Small intestine (tissue), 16 donors: ENCODE results near the gene ZNRF3. TPM values are rescaled to one million over a fixed set of nuclear protein-coding genes. Genes with fewer than 3 reads are reported as not detected.
"Not testable (repeated sequence)": the region's sequence is repeated elsewhere in the genome, so short reads cannot be mapped to it uniquely, and the experiment has no call there.

Source experiments
- DNase-seq, 2 donors: peaks; one replicate each; pipeline versions ENCODE4 v3.0.0 to v3.0.0-alpha.2; 2013
- FAIRE-seq: peaks from 2 replicates; lab custom pipeline; 2012; peaks lifted over from hg19 to GRCh38; lab: Jason Lieb, UNC
- H3K27ac ChIP-seq, 3 donors: one replicate each; pipeline ENCODE4 v1.5.1; 2013; ENCODE audit warnings: low read length in 2 of 3, mild to moderate bottlenecking in 2 of 3, control low read depth in 1 of 3, inconsistent platforms in 1 of 3, low read depth in 1 of 3, moderate library complexity in 1 of 3
- H3K27me3 ChIP-seq, 3 donors: one replicate each; pipeline ENCODE4 v1.6.1; 2013; ENCODE audit warnings: low read length in 3 of 3, inconsistent platforms in 1 of 3; ENCODE audit not compliant: control insufficient read depth in 3 of 3, insufficient read depth in 3 of 3
- H3K36me3 ChIP-seq, 3 donors: one replicate each; pipeline ENCODE4 v1.6.1; 2013; ENCODE audit warnings: low read length in 3 of 3, inconsistent platforms in 1 of 3, low read depth in 1 of 3, mild to moderate bottlenecking in 1 of 3, moderate library complexity in 1 of 3; ENCODE audit not compliant: control insufficient read depth in 3 of 3, insufficient read depth in 2 of 3
- H3K4me1 ChIP-seq, 3 donors: one replicate each; pipeline ENCODE4 v1.6.1; 2013; ENCODE audit warnings: low read length in 2 of 3, inconsistent platforms in 1 of 3, low read depth in 1 of 3, mild to moderate bottlenecking in 1 of 3, moderate library complexity in 1 of 3; ENCODE audit not compliant: control insufficient read depth in 3 of 3, insufficient read depth in 2 of 3
- H3K4me3 ChIP-seq, 3 donors: one replicate each; pipeline ENCODE4 v1.5.1; 2013; ENCODE audit warnings: low read length in 3 of 3, control low read depth in 1 of 3, inconsistent platforms in 1 of 3, low read depth in 1 of 3, mild to moderate bottlenecking in 1 of 3, moderate library complexity in 1 of 3
- H3K9me3 ChIP-seq, 2 donors: one replicate each; pipeline ENCODE4 v1.6.1; 2013; ENCODE audit warnings: low read depth in 1 of 2, low read length in 1 of 2; ENCODE audit not compliant: control insufficient read depth in 2 of 2, insufficient read depth in 1 of 2
- WGBS, 3 donors: extraction: QIAGEN DNeasy Blood & Tissue Kit; methylation state at CpG; one replicate each; pipeline ENCODE4 v1.1.7; 2013; 5-methylcytosine and 5-hydroxymethylcytosine counted together
- long read RNA-seq, 10 donors: transcript quantifications; one replicate each; lab custom pipeline, GENCODE V29; 2026
- polyA plus RNA-seq, 4 donors: library from polyadenylated mRNA; stranded (reverse) in 3 of 4; unstranded in 1 of 4; fragments of 200-250 nt in 3 of 4; fragments of 120-200 nt in 1 of 4; gene quantifications; one replicate each; pipeline versions ENCODE4 v1.2.1 to v1.2.3, GENCODE V29; 2013
- donor health status: healthy with polysubstance abuse.
- donor health status: control.
- donor health status: control.
- donor health status: Bipolar disorder and iron deficiency.
- donor health status: healthy.

ZNRF3 gene
- 1 to 10 TPM in 2 of 4 donors, under 1 TPM in 2; 0.22 to 9.1 (median 4.2) TPM for polyA plus RNA-seq
- long read RNA-seq, donor 1, full-length matches to known transcripts: 2 of 23 reads
- long read RNA-seq, donor 1, partial matches to known transcripts: 21 of 23 reads
- long read RNA-seq, donor 1, other reads (novel, unspliced or antisense): 0 of 23 reads
- long read RNA-seq, donor 2: 0 reads
- long read RNA-seq, donor 3: 0 reads
- long read RNA-seq, donor 4: 0 reads
- long read RNA-seq, donor 5, full-length matches to known transcripts: 1 of 1 reads
- long read RNA-seq, donor 5, partial matches to known transcripts: 0 of 1 reads
- long read RNA-seq, donor 5, other reads (novel, unspliced or antisense): 0 of 1 reads
- long read RNA-seq, donor 6, full-length matches to known transcripts: 1 of 1 reads
- long read RNA-seq, donor 6, partial matches to known transcripts: 0 of 1 reads
- long read RNA-seq, donor 6, other reads (novel, unspliced or antisense): 0 of 1 reads
- long read RNA-seq, donor 7, full-length matches to known transcripts: 2 of 2 reads
- long read RNA-seq, donor 7, partial matches to known transcripts: 0 of 2 reads
- long read RNA-seq, donor 7, other reads (novel, unspliced or antisense): 0 of 2 reads
- long read RNA-seq, donor 8: 0 reads
- long read RNA-seq, donor 9: 0 reads
- long read RNA-seq, donor 10: 0 reads

DNA sequence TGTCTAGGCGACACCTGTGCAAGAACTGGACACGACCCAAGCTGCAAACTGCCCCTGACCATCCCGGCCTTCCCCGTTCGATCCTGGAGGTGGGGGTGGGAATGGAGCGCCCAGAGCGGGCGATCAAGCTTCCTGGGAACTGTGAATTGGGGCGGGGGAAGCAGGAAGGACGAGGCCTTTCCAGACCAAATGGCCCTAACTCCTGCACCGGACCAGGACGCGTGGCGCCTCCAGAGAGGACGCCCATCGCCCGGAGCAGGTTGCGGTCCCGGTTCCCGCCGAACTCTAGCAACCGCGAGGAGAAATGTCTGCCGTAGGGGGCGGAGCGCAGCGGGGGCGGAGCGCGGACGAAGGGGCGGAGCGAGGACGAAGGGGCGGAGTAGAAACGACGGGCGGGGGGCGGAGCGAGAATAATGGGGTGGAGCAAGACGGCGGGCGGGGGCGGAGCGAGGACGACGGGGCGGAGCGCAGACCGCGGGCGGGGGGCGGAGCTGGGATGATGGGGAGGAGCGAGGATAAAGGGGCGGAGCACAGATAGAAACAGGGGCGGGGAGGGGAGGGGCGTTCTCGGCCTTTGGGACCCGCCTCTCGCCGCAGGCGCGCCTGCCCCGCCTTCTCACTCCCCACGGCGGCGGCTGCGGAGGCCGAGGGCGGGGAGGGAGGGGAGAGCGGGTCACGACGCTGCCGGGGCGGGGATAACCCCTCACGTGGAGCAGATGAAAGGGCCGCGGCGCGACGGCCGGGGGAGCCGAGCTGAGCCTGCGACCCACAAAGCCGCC, at the start of gene ZNRF3:
Gene ZNRF3, plus strand, starts transcription at position 695 of the 779 bp plus-strand sequence. CDS start 195 bp downstream, outside the sequence.
- peak within 1 kb of the TSS; percentile 30 to 68 (median 48) for H3K27ac ChIP-seq

DNA sequence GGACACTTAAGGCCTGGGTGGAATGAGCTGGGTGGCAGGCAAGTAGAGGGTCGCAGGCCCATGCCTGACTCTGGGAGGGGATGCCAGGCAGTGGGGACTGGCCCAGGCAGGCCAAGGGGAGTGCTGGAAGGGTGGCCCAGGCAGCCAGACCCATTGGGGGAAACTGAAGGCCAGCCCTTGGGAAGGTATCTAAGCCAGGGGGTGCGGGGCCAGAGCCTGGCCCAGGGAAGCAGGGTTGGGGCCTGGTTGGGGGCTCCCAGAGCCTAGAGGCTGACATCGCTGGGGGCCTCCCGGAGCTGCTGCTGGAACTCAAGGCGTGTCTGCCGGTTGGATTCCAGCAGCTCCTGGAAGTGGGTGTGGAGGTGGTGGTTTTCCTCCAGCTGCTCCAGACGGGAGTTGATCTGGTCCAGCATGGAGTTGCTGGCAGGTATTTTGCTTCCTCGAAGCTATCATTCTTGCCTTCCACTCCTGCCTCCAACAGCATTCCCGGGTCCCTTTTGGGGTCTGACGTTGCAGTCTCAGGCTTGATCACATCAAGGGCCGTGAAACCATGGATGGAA, 47.7 kb upstream of the ZNRF3 start:
- Histone ChIP-seq H3K9me3 (no peaks in the 10 kb centered on the region), H3K4me1 (no peaks in the 10 kb centered on the region), H3K4me3 (no peak overlapping the region), H3K27ac (no peak overlapping the region), H3K36me3 (peaks cover 0 to 7% (median 0%) of the 10 kb centered on the region in 3 donors), H3K27me3 (no peaks in the 10 kb centered on the region)
- FAIRE-seq (no peak), DNase-seq (no peak)
- WGBS, 3 donors: 50 to 79% (median 70%) methylated on average over 11 of the region's 11 CpGs

More for the DNA sequence above, at the start of gene ZNRF3:
- DNase-seq (peak; percentile 93 to 95), FAIRE-seq (no peak)
- Histone ChIP-seq H3K9me3 (no peaks in the 10 kb centered on the region), H3K27me3 (no peaks in the 10 kb centered on the region), H3K4me1 (peaks cover 0 to 24% (median 6%) of the 10 kb centered on the region in 3 donors), H3K36me3 (no peaks in the 10 kb centered on the region), H3K4me3 (peak within 1 kb of the TSS; percentile 70 to 86 (median 77))
- WGBS, 3 donors: 0 to 3% (median 1%) methylated on average over 38 to 85 of the region's 85 CpGs

DNA sequence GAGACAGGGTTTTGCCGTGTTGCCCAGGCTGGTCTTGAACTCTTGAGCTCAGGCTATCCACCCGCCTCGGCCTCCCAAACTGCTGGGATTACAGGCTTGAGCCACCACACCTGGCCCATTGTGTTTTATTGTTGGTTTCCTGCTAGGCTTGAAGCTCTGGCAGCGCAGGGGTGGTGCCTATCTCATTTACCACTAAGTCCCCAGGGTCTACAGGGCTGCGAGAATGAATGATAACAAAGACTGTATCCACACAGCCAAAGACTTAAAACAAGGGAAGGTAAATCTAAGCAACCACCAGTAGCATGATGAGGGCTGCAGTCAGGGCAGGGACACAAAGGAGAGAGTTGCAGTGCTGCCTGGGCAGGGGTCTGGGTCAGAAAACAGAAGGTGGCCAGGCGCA, 45.7 kb upstream of the ZNRF3 start:
- no peak for DNase-seq
- Histone ChIP-seq H3K9me3 (no peaks in the 10 kb centered on the region), H3K4me1 (no peaks in the 10 kb centered on the region), H3K27ac (no peak overlapping the region), H3K36me3 (peaks cover 0 to 7% (median 0%) of the 10 kb centered on the region in 3 donors), H3K27me3 (no peaks in the 10 kb centered on the region), H3K4me3 (no peak overlapping the region)
- no peak for FAIRE-seq
- 89 to 94% (median 92%) methylated on average over 6 of the region's 6 CpGs for WGBS, 3 donors

DNA sequence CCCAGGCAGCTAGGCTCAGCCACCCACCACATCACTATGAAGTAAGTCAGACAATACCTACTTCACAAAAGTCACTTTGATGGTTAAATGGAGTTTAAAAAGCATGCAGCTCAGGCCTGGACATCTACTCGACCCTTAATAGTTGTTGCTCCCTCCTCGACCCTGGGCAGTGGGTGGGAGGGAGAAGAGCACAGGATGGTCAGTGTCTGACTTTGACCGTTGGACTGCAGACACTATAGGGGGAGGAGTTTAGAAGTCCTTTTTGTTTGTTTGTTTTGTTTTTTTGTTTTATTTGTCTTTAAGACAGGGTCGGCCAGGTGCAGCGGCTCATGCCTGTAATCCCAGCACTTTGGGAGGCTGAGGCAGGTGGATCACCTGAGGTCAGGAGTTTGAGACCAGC, 44.4 kb upstream of the ZNRF3 start:
- Histone ChIP-seq H3K9me3 (no peaks in the 10 kb centered on the region), H3K36me3 (peaks cover 0 to 7% (median 0%) of the 10 kb centered on the region in 3 donors), H3K27me3 (no peaks in the 10 kb centered on the region), H3K27ac (no peak overlapping the region), H3K4me1 (no peaks in the 10 kb centered on the region), H3K4me3 (no peak overlapping the region)
- DNase-seq: no peak
- 77 to 88% (median 85%) methylated on average over 5 of the region's 5 CpGs for WGBS, 3 donors
- FAIRE-seq: no peak

DNA sequence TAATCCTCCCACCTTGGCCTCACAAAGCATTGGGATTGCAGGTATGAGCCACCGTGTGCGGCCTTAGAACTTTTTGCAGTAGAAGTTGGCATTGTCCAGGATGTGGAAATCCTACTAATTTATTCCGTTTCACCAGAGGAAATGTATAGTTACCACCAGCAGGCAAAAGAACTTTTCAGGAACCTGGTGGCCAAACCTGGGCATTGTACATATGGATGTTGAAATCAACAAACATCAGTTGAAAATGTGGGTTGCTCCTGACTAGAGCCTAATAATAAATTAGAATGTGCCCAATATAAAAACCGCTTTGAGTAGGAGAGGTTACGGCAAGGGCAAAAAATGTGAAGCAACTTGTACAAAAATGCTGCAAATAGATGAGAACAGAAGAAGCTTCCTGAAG, 42.3 kb upstream of the ZNRF3 start:
- H3K9me3 ChIP-seq: no peaks in the 10 kb centered on the region
- H3K36me3 ChIP-seq: peaks cover 0 to 4% (median 0%) of the 10 kb centered on the region in 3 donors
- FAIRE-seq: no peak
- no peak overlapping the region for H3K27ac ChIP-seq
- 91 to 94% (median 93%) methylated on average over 5 of the region's 5 CpGs for WGBS, 3 donors
- H3K4me1 ChIP-seq: no peaks in the 10 kb centered on the region
- no peaks in the 10 kb centered on the region for H3K27me3 ChIP-seq
- no peak for DNase-seq
- H3K4me3 ChIP-seq: no peak overlapping the region

DNA sequence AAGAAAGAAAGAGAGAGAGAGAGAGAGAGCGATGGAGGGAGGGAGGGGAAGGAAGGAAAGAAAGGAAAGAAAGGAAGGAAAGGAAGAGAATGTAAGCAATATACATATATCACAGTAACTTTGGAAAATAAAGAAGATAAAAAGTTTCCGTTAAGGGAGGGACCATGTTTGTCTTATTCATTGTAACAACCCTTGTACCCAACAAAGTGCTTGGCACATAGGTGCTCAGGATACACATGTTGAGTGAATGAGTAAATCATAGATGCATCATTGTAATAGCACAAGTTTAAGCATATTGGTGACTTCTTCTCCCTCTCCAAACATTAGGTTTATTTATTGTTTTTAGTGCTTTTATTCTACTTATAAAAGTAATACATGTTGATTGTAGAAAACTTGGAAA, 39.7 kb upstream of the ZNRF3 start:
- H3K27ac ChIP-seq: no peak overlapping the region
- H3K9me3 ChIP-seq: peaks cover 0 to 17% of the 10 kb centered on the region in 2 donors
- no peaks in the 10 kb centered on the region for H3K4me1 ChIP-seq
- WGBS, 3 donors: 54 to 76% (median 54%) methylated on average over 2 of the region's 2 CpGs
- DNase-seq: peak in 1 of 2 donors; percentile 50
- FAIRE-seq: no peak
- peaks cover 0 to 2% (median 0%) of the 10 kb centered on the region in 3 donors for H3K36me3 ChIP-seq
- no peak overlapping the region for H3K4me3 ChIP-seq
- no peaks in the 10 kb centered on the region for H3K27me3 ChIP-seq

DNA sequence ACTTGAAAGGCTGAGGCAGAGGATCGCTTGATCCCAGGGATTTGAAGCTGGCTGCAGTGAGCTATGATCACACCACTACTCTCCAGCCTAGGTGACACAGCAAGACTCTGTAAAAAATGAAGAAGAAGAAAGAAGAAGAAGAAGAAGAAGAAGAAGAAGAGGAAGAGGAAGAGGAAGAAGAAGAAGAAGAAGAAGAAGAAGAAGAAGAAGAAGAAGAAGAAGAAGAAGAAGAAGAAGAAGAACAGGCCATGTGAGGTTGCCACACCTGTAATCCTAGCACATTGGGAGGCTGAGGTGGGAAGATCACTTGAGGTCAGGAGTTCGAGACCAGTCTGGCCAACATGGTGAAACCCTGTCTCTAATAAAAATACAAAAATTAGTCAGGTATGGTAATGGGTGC, 39.1 kb upstream of the ZNRF3 start:
- not testable (repeated sequence) for FAIRE-seq, H3K27ac ChIP-seq, H3K4me1 ChIP-seq, DNase-seq, H3K27me3 ChIP-seq, H3K4me3 ChIP-seq, H3K36me3 ChIP-seq
- H3K9me3 ChIP-seq: peaks cover 0 to 17% of the 10 kb centered on the region in 2 donors
- WGBS, 3 donors: 75 to 92% (median 91%) methylated on average over 2 of the region's 2 CpGs

DNA sequence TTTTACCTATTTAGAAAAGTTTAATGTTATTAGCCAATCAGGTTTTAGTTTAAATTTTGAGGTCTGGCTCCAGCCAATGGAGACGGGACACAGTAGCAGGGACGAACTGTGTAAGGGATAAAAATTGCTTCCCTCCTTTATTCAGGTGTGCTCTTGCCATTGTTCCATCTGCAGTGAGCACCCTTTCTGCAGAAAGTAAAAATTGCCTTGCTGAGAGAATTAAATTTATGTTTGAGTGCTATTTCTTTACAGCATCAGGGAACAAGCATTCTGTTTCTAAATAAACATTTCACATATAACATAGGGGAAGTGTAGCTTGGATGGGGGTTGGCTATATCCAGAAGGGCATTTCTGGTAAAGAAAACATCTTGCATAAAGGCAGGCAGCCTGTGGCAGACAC, 36.4 kb upstream of the ZNRF3 start:
- Histone ChIP-seq H3K4me1 (no peaks in the 10 kb centered on the region), H3K27me3 (no peaks in the 10 kb centered on the region), H3K4me3 (no peak overlapping the region), H3K9me3 (peaks cover 0 to 17% of the 10 kb centered on the region in 2 donors), H3K36me3 (no peaks in the 10 kb centered on the region), H3K27ac (no peak overlapping the region)
- whole genome bisulfite sequencing, 3 donors: 91 to 94% (median 94%) methylated on average over 2 of the region's 2 CpGs
- DNase-seq: no peak
- no peak for FAIRE-seq
